ENCODE measurements around the gene TUBA4A. TPM values are rescaled to one million over a fixed set of nuclear protein-coding genes. Genes with fewer than 3 reads are reported as not detected.
A peak's percentile ranks its signal among the peaks of the same experiment; 100 is the strongest.
"Not testable (repeated sequence)": the region's sequence is repeated elsewhere in the genome, so short reads cannot be mapped to it uniquely, and the experiment has no call there.

The TUBA4A gene
- total RNA-seq, 1 experiment from 2014 or later = 7.7 TPM

GRCh38 chr2:219213026-219213415 lies 40.7 kb downstream of the TUBA4A start:
- no peak for DNase-seq
- H3K4me3 ChIP-seq = no peak overlapping the region
- H3K36me3 ChIP-seq = peaks cover 75% of the 10 kb centered on the region
- no peaks in the 10 kb centered on the region for H3K9me3 ChIP-seq
- H3K27me3 ChIP-seq = no peaks in the 10 kb centered on the region

DNA sequence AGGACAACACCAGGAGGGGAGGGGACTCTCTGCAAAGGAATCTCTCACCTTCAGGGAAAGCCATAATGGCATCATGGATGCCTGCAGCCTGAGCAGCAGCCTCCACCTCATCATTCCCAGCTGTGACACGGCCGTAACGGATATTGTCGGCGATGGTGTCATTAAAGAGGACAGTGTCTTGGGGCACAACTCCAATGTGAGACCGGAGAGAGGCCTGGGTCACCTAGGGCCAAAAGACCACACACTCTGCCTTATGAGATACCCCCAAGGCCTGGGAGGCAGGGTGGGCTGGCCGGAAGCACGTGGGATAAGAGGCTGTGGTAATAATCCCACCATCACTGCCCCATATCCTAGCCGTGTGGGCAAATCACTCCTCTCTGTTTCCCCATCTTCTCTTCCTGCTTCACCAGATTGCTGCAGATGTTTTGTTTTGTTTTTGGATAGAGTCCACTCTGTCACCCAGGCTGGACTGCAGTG lies 42.8 kb downstream of the TUBA4A start:
- Histone ChIP-seq H3K4me3 (no peak overlapping the region), H3K36me3 (peaks cover 70% of the 10 kb centered on the region), H3K27me3 (no peaks in the 10 kb centered on the region), H3K9me3 (no peaks in the 10 kb centered on the region)
- DNase-seq = no peak

DNA sequence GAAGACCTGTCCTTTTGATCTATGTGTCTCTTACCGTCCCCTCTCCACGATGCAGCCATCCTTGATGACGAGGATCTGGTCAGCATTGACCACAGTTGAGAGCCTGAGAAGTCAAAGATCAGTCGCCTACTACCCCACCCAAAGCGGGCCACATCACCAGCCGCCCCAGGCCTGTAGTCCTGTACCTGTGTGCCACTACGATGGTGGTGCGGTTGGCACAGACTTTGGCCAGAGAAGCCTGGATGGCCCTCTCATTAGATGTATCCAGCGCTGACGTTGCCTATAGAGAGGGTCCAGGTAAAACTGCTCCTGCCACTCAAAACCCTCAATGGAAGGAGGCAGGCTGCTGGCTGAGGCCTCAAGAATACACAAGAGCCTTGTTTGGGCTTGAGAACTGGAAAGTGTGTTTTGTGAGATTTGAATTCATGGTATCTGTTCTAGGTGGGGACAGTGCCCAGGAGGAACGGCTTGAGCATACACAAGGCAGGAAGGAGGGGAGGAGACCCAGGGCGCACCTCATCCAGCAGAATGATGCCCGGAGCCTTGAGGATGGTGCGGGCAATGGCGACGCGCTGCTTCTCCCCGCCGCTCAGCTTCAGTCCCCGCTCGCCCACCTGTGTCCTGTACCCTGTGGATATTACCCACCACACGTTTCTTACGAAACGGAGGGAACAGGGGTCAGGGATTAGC lies 43.4 kb downstream of the TUBA4A start:
- Histone ChIP-seq H3K4me3 (no peak overlapping the region), H3K36me3 (peaks cover 64% of the 10 kb centered on the region), H3K9me3 (no peaks in the 10 kb centered on the region), H3K27me3 (no peaks in the 10 kb centered on the region)
- no peak for DNase-seq

GRCh38 chr2:219209236-219210195 lies 44.2 kb downstream of the TUBA4A start:
- no peaks in the 10 kb centered on the region for H3K27me3 ChIP-seq
- H3K4me3 ChIP-seq = no peak overlapping the region
- no peaks in the 10 kb centered on the region for H3K9me3 ChIP-seq
- H3K36me3 ChIP-seq = peaks cover 56% of the 10 kb centered on the region
- no peak for DNase-seq

DNA sequence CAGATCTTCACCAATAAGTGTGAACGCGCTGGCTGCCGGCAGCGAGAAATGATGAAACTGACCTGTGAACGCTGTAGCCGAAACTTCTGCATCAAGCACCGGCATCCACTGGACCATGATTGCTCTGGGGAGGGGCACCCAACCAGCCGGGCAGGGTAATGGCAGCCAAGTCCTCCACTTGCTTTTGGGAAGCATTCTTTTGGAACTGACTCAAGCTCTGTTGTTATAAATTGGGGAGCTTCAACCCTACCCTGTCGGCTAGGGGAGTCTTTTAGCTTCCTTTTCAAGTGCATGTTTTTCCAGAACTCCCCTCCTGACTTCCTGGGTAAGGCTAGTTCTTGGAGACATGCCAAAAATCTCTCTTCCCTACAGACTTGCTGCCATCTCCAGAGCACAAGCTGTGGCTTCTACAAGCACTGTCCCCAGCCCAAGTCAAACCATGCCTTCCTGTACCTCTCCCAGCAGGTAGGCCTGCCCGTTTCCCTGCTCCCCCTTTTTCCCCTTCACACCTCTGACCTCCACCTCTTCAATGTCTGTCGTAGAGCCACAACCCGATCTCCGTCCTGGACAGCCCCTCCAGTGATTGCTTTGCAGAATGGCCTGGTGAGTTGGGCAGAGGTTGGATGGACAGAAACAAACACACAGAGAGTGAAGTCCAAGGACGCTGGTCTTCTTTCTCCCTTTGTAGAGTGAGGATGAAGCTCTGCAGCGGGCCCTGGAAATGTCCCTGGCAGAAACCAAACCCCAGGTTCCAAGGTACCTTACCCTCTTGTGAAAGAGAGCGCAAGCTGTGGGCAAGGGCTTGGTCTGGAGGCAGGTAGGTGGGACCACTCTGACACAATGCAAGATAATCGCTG lies 45.6 kb downstream of the TUBA4A start:
- no peak for DNase-seq
- H3K4me3 ChIP-seq = peak overlapping the region; percentile 72
- H3K27me3 ChIP-seq = no peaks in the 10 kb centered on the region
- H3K36me3 ChIP-seq = peaks cover 42% of the 10 kb centered on the region
- no peaks in the 10 kb centered on the region for H3K9me3 ChIP-seq

DNA sequence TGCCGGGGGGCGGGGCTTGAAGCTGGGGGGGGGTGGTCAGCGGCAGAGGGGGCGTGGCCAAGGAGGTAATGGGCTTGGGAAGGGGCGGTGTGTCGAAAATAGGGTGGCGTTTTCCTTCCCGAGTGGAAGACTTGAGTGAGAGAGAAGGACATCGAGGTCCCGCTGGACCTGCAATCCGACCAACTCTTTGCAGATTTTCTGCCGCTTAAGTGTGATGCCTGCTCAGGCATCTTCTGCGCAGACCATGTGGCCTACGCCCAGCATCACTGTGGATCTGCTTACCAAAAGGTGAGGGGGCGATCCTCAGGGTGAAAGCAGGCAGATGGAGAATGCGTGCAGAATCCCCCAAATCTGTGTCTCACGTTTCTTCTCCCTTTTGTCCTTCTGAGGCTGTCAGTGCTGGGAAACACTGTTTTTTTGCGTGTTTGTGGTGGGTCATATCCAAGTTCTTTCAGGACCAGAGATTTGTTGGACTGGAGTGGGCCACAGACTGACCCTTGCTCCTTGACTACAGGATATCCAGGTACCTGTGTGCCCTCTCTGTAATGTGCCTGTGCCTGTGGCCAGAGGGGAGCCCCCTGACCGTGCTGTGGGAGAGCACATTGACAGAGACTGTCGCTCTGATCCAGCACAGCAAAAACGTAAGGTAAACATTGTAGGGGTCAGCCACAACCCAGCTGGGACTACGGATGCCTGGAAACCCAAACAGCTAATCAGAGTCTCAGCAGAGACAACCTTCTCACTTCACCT lies 46.4 kb downstream of the TUBA4A start:
- H3K9me3 ChIP-seq = no peaks in the 10 kb centered on the region
- peaks cover 34% of the 10 kb centered on the region for H3K36me3 ChIP-seq
- peak overlapping the region; percentile 72 for H3K4me3 ChIP-seq
- DNase-seq = no peak
- no peaks in the 10 kb centered on the region for H3K27me3 ChIP-seq

GRCh38 chr2:219206328-219207133 lies 47.2 kb downstream of the TUBA4A start, which contains the start of gene ZFAND2B:
ZFAND2B (plus strand) TSS chr2:219206782; CDS start chr2:219206988, 206 bp downstream.
- DNase-seq = peak; percentile 93
- H3K4me3 ChIP-seq = peak within 1 kb of the TSS; percentile 72
- H3K36me3 ChIP-seq = peaks cover 29% of the 10 kb centered on the region
- H3K27me3 ChIP-seq = no peaks in the 10 kb centered on the region
- H3K9me3 ChIP-seq = no peaks in the 10 kb centered on the region

DNA sequence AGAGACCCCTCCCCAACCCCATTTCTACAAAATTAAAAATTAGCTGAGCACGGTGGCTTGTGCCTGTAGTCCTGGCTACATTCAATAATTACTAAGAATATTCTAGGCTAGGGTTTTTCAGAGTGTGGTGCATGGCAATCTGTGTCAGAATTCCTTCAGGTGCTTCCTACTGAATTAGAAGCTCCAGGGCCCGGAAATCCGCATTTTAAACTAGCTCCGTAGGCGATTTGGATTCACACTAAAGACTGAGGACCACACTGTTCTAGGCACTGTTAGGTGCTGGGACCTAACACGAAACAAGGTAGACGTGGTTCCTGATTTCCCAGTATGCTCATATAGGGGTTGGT lies 47.8 kb downstream of the TUBA4A start:
- DNase-seq = no peak
- peak overlapping the region; percentile 72 for H3K4me3 ChIP-seq
- H3K27me3 ChIP-seq = no peaks in the 10 kb centered on the region
- peaks cover 29% of the 10 kb centered on the region for H3K36me3 ChIP-seq
- no peaks in the 10 kb centered on the region for H3K9me3 ChIP-seq

DNA sequence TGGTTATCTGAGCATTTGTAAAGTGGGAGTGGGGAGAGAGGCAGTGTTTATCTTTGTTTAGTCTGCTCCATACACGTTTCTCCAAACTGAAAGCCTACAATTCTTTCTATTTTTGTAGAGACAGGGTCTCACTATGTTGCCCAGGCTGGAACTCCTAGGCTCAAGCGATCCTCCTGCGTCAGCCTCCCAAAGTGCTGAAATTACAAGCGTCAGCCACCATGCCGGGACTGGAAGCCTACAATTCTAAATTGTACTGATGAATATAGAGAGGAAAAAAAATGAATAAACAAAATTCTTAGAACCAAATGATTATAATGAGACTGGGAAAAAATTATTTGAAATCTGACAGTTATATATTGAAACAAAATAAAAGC lies 48.6 kb downstream of the TUBA4A start:
- no peaks in the 10 kb centered on the region for H3K27me3 ChIP-seq
- H3K4me3 ChIP-seq = no peak overlapping the region
- no peak for DNase-seq

DNA sequence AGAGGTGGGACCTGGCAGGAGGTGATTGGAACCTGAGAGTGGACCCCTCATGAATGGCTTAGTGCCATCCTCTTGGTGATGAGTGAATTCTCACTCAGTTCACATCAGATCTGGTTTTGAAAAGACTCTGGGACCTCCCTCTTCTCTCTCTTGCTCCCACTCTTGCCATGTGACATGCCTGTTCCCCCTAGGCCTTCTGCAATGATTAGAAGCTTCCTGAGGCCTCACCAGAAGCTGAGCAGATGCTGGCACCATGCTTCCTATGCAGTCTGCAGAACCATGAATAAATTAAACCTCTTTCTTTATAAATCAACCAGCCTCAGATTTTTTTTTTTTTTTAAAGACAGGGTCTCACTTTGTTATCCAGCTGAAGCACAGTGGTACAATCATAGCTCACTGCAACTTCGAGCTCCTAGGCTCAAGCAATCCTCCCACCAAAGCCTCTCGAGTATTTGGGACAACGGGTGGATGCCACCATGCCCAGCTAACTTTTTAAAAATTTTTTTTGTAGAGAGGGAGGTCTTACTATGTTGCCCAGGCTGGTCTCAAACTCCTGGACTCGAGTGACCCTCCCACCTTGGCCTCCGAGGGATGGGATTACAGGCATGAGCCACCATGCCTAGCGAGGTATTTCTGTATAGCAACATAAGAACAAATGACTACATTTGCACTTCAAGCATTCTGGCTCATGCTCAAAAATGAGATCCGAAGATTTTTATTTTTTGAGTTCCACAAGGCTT lies 49.1 kb downstream of the TUBA4A start:
- Histone ChIP-seq H3K9me3 (no peaks in the 10 kb centered on the region), H3K4me3 (no peak overlapping the region), H3K27me3 (no peaks in the 10 kb centered on the region), H3K36me3 (peaks cover 20% of the 10 kb centered on the region)
- no peak for DNase-seq

More for the DNA sequence above, 48.6 kb downstream of the TUBA4A start:
- Histone ChIP-seq H3K9me3 (no peaks in the 10 kb centered on the region), H3K36me3 (peaks cover 23% of the 10 kb centered on the region)

DNA sequence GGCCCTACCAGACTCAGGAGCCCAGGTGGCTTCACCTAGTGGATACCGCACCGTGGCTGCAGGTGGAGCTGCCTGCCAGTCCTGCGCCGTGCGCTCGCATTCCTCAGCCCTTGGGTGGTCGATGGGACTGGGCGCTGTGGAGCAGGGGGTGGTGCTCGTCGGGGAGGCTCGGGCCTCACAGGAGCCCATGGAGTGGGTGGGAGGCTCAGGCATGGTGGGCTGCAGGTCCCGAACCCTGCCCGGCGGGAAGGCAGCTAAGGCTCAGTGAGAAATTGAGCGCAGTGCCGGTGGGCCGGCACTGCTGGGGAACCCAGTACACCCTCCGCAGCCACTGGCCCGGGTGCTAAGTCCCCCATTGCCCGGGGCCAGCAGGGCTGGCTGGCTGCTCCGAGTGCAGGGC lies 52.4 kb downstream of the TUBA4A start:
- H3K36me3 ChIP-seq, H3K27me3 ChIP-seq, DNase-seq, H3K4me3 ChIP-seq, H3K9me3 ChIP-seq: not testable (repeated sequence)

DNA sequence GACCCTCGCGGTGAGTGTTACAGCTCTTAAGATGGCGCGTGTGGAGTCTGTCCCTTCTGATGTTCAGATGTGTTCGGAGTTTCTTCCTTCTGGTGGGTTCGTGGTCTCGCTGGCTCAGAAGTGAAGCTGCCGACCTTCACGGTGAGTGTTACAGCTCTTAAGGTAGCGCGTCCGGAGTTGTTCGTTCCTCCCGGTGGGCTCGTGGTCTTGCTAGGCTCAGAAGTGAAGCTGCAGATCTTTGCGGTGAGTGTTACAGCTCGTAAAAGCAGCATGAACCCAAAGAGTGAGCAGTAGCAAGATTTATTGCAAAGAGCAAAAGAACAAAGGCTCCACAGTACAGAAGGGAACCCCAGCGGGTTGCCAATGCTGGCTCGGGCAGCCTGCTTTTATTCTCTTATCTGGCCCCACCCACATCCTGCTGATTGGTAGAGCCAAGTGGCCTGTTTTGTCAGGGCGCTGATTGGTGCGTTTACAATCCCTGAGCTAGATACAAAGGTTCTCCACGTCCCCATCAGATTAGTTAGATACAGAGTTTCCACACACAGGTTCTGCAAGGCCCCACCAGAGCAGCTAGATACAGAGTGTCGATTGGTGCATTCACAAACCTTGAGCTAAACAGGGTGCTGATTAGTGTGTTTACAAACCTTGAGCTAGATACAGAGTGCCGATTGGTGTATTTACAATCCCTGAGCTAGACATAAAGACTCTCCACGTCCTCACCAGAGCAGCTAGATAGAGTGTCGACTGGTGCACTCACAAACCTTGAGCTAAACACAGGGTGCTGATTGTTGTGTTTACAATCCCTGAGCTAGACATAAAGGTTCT lies 53.0 kb downstream of the TUBA4A start:
- not testable (repeated sequence) for DNase-seq, H3K4me3 ChIP-seq, H3K27me3 ChIP-seq, H3K9me3 ChIP-seq, H3K36me3 ChIP-seq

All from MG63 (cell line).